Loucy (cell line): ENCODE measurements around the gene STIM1.
A peak's percentile ranks its signal among the peaks of the same experiment; 100 is the strongest.
"Not testable (repeated sequence)": the region's sequence is repeated elsewhere in the genome, so short reads cannot be mapped to it uniquely, and the experiment has no call there.

Experiments used
- H2AFZ ChIP-seq: fragments of 200-600 bp; sonication (generic); 2 replicates; pipeline ENCODE4 v1.6.0; 2016; ENCODE audit warnings: antibody characterized with exemption, mild to moderate bottlenecking, low read length, moderate library complexity
- H3F3A ChIP-seq: fragments of 200-600 bp; 2 replicates; pipeline ENCODE4 v1.6.0; 2016; ENCODE audit warnings: antibody characterized with exemption, low read depth, mild to moderate bottlenecking
- H3K27me3 ChIP-seq: fragments of 200-600 bp; sonication (generic); 2 replicates; pipeline ENCODE4 v1.6.1; 2014; ENCODE audit warnings: low read length, mild to moderate bottlenecking; ENCODE audit not compliant: insufficient read depth, poor library complexity, severe bottlenecking
- H3K36me3 ChIP-seq: fragments of 200-600 bp; sonication (generic); 2 replicates; pipeline ENCODE4 v1.6.1; 2016; ENCODE audit warnings: low read length; ENCODE audit not compliant: insufficient read depth
- H3K4me1 ChIP-seq: fragments of 200-600 bp; sonication (generic); 2 replicates; pipeline ENCODE4 v1.5.1; 2014; ENCODE audit warnings: low read length, mild to moderate bottlenecking; ENCODE audit not compliant: insufficient read depth, poor library complexity, severe bottlenecking
- H3K4me2 ChIP-seq: fragments of 200-600 bp; sonication (generic); 2 replicates; pipeline ENCODE4 v1.6.0; 2014; ENCODE audit warnings: antibody characterized with exemption, low read length, low read depth, mild to moderate bottlenecking; ENCODE audit not compliant: poor library complexity, severe bottlenecking
- H3K4me3 ChIP-seq: fragments of 200-600 bp; sonication (generic); 2 replicates; pipeline ENCODE4 v1.5.1; 2014; ENCODE audit warnings: low read length, mild to moderate bottlenecking, mixed read lengths; ENCODE audit not compliant: poor library complexity, severe bottlenecking
- H3K79me2 ChIP-seq: fragments of 200-600 bp; sonication (generic); 2 replicates; pipeline ENCODE4 v1.6.1; 2014; ENCODE audit warnings: low read length; ENCODE audit not compliant: insufficient read depth
- H3K9ac ChIP-seq: fragments of 200-600 bp; sonication (generic); 2 replicates; pipeline ENCODE4 v1.6.0; 2014; ENCODE audit warnings: mild to moderate bottlenecking, low read depth, low read length, moderate library complexity; ENCODE audit not compliant: poor library complexity, severe bottlenecking
- H3K9me2 ChIP-seq: fragments of 200-600 bp; sonication (generic); replicated peaks from 2 replicates; pipeline ENCODE4 v1.6.1; 2016; ENCODE audit warnings: low read depth, low read length, mixed read lengths
- H3K9me3 ChIP-seq: fragments of 200-600 bp; sonication (generic); 2 replicates; pipeline ENCODE4 v1.6.1; 2014; ENCODE audit warnings: mild to moderate bottlenecking, antibody characterized with exemption, low read length, low read depth; ENCODE audit not compliant: insufficient read depth
- H4K20me1 ChIP-seq: fragments of 200-600 bp; sonication (generic); 2 replicates; pipeline ENCODE4 v1.6.0; 2014; ENCODE audit warnings: antibody characterized with exemption, low read length, mild to moderate bottlenecking; ENCODE audit not compliant: insufficient read depth, poor library complexity, severe bottlenecking
- EZH2phosphoT487 ChIP-seq: fragments of 200-600 bp; IDR thresholded peaks from 2 replicates; pipeline ENCODE4 v1.6.1; 2018; ENCODE audit warnings: antibody characterized with exemption, mild to moderate bottlenecking, moderate library complexity, borderline replicate concordance
- TF ChIP-seq, protein P1 (sequence below): fragments of 200-600 bp; sonication (generic); conservative IDR thresholded peaks from 2 replicates; pipeline ENCODE4 v1.5.1; 2014; ENCODE audit warnings: mild to moderate bottlenecking, antibody characterized with exemption, low read length

STIM1 gene

DNA sequence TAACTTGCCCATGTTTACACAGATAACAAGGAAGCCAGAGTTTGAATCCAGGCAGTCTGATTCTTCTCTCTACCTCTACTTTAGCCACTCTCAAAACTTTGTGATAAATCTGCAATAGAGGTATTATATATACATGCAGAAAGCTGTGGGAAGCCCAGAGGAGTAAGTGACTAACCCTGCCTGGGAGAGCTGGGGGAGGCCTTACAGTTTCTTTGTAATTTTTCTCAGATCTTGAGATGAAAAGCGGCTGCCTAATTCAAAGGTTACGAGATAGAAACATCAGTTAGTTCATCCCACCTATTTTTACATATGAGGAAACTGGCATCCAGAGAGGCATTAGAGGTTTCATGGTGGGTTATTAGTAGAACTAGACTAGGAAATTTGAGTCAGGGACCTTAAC is 4.9 kb downstream of the STIM1 start:
- peaks cover 16% of the 10 kb centered on the region for H3F3A ChIP-seq
- peak overlapping the region; percentile 80 for H3K9ac ChIP-seq
- H3K27me3 ChIP-seq, result no peaks in the 10 kb centered on the region
- H3K4me3 ChIP-seq, result peak overlapping the region; percentile 87
- peak overlapping the region; percentile 92 for H3K4me2 ChIP-seq
- H3K36me3 ChIP-seq, result no peaks in the 10 kb centered on the region
- no peak overlapping the region for H2AFZ ChIP-seq
- peaks cover 57% of the 10 kb centered on the region for H4K20me1 ChIP-seq
- H3K4me1 ChIP-seq, result peaks cover 75% of the 10 kb centered on the region
- H3K9me2 ChIP-seq, result no peaks in the 10 kb centered on the region
- H3K9me3 ChIP-seq, result no peaks in the 10 kb centered on the region
- no peak for TF ChIP-seq EZH2phosphoT487
- TF ChIP-seq, protein P1, sequence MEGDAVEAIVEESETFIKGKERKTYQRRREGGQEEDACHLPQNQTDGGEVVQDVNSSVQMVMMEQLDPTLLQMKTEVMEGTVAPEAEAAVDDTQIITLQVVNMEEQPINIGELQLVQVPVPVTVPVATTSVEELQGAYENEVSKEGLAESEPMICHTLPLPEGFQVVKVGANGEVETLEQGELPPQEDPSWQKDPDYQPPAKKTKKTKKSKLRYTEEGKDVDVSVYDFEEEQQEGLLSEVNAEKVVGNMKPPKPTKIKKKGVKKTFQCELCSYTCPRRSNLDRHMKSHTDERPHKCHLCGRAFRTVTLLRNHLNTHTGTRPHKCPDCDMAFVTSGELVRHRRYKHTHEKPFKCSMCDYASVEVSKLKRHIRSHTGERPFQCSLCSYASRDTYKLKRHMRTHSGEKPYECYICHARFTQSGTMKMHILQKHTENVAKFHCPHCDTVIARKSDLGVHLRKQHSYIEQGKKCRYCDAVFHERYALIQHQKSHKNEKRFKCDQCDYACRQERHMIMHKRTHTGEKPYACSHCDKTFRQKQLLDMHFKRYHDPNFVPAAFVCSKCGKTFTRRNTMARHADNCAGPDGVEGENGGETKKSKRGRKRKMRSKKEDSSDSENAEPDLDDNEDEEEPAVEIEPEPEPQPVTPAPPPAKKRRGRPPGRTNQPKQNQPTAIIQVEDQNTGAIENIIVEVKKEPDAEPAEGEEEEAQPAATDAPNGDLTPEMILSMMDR, result no peak
- H3K79me2 ChIP-seq, result peaks cover 98% of the 10 kb centered on the region

DNA sequence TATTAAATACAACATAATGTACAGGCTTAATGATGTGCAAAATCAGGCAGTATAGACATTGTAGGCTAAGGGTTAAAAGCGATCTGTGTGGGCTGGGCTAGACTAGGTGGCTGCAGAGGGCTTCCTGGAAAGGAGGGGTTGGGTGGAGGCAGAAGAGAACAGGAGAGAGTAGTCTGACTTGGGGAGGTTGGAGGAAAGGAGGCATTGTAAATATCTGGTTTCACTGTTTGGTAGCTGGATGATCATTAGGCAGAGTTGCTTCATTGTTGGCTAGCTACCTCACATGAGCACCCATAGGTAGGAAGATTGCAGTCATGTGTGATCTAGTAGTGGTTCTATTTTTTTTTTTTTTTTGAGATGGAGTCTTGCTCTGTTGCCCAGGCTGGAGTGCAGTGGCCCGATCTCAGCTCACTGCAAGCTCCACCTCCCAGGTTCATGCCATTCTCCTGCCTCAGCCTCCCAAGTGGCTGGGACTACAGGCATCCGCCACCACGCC is 5.5 kb downstream of the STIM1 start:
- Histone ChIP-seq H3K9ac (peak overlapping the region; percentile 80), H3F3A (peaks cover 16% of the 10 kb centered on the region), H3K4me2 (peak overlapping the region; percentile 92), H4K20me1 (peaks cover 55% of the 10 kb centered on the region), H3K4me3 (peak overlapping the region; percentile 87), H3K4me1 (peaks cover 81% of the 10 kb centered on the region), H3K79me2 (peaks cover 100% of the 10 kb centered on the region)
- not testable (repeated sequence) for H3K36me3 ChIP-seq, H2AFZ ChIP-seq, H3K9me2 ChIP-seq, H3K27me3 ChIP-seq, H3K9me3 ChIP-seq

DNA sequence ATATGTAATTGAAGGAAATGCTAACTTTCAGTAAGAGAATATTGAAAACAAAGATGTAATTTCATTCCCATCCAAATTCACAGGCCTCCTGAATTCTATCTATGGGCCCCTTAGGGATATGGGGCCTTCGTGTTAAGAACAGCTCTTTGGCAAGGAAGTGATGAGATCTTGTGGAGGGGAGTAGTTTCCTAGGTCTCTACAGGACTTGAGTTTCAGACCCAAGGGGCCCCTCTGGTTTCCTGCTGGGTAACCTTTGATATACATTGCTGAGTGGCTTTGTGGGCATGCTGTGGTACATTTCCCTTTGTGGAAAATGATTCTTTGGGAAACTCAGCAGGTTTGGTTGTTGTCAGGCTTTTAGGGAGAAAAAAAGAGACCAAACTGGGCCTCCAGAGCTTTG is 6.2 kb downstream of the STIM1 start:
- H3K9ac ChIP-seq, result peak overlapping the region; percentile 80
- no peaks in the 10 kb centered on the region for H3K36me3 ChIP-seq
- H3K79me2 ChIP-seq, result peaks cover 100% of the 10 kb centered on the region
- H3K4me2 ChIP-seq, result peak overlapping the region; percentile 92
- TF ChIP-seq, protein P1, result no peak
- no peak for TF ChIP-seq EZH2phosphoT487
- H3K27me3 ChIP-seq, result no peaks in the 10 kb centered on the region
- peak overlapping the region; percentile 87 for H3K4me3 ChIP-seq
- peaks cover 16% of the 10 kb centered on the region for H3F3A ChIP-seq
- H3K9me3 ChIP-seq, result no peaks in the 10 kb centered on the region
- H2AFZ ChIP-seq, result no peak overlapping the region
- H4K20me1 ChIP-seq, result peaks cover 51% of the 10 kb centered on the region
- peaks cover 83% of the 10 kb centered on the region for H3K4me1 ChIP-seq
- no peaks in the 10 kb centered on the region for H3K9me2 ChIP-seq
